Measurements from ENCODE around the gene CTH.

- TF ChIP-seq POLR2AphosphoS5 (IDR thresholded peaks at IDR 0.05; ENCODE audit: low read depth, low read length) = no peak
- TF ChIP-seq POLR2A (IDR thresholded peaks at IDR 0.05; ENCODE audit: low read depth, low read length) = no peak
These were observed 5.2 kb upstream of the CTH start for GRCh38 chr1:70405780-70406416.

Data from GM12892 (cell line).